H9 (cell line): ENCODE results near the gene IMPACT. TPM values are rescaled to one million over a fixed set of nuclear protein-coding genes. Genes with fewer than 3 reads are reported as not detected.

Experiments used
- DNase-seq: peaks from one replicate; pipeline ENCODE4 v3.0.0-alpha.2; 2017
- H2AFZ ChIP-seq: one replicate; pipeline ENCODE4 v1.6.1; 2013; ENCODE audit warnings: mild to moderate bottlenecking, low read length, control low read depth, moderate library complexity
- H2AK5ac ChIP-seq: 2 replicates; pipeline ENCODE4 v1.6.1; 2013; ENCODE audit warnings: low read length, control low read depth, mixed read lengths; ENCODE audit not compliant: insufficient read length
- H2BK120ac ChIP-seq: one replicate; pipeline ENCODE4 v1.6.1; 2013; ENCODE audit warnings: low read depth, mild to moderate bottlenecking, low read length, control low read depth, inconsistent platforms; ENCODE audit not compliant: poor library complexity, severe bottlenecking
- H2BK12ac ChIP-seq: 2 replicates; pipeline ENCODE4 v1.6.1; 2013; ENCODE audit warnings: low read length, control low read depth, mixed read lengths, low read depth; ENCODE audit not compliant: insufficient read length
- H2BK15ac ChIP-seq: 2 replicates; pipeline ENCODE4 v1.6.1; 2013; ENCODE audit warnings: low read depth, low read length, control low read depth
- H2BK20ac ChIP-seq: one replicate; pipeline ENCODE4 v1.6.1; 2013; ENCODE audit warnings: low read depth, mild to moderate bottlenecking, low read length, control low read depth, inconsistent platforms; ENCODE audit not compliant: poor library complexity, severe bottlenecking
- H2BK5ac ChIP-seq: 2 replicates; pipeline ENCODE4 v1.6.1; 2013; ENCODE audit warnings: low read length, control low read depth, mixed read lengths; ENCODE audit not compliant: insufficient read length
- H3K14ac ChIP-seq: 2 replicates; pipeline ENCODE4 v1.6.1; 2013; ENCODE audit warnings: low read length, control low read depth; ENCODE audit not compliant: insufficient read depth
- H3K18ac ChIP-seq: 2 replicates; pipeline ENCODE4 v1.6.1; 2013; ENCODE audit warnings: low read depth, mild to moderate bottlenecking, mixed read lengths, low read length, control low read depth; ENCODE audit not compliant: insufficient read length
- H3K23ac ChIP-seq: 2 replicates; pipeline ENCODE4 v1.6.1; 2013; ENCODE audit warnings: low read length, control low read depth, mixed read lengths, low read depth; ENCODE audit not compliant: insufficient read length
- H3K23me2 ChIP-seq: 2 replicates; pipeline ENCODE4 v1.6.1; 2013; ENCODE audit warnings: low read depth, mild to moderate bottlenecking, mixed read lengths, low read length, control low read depth; ENCODE audit not compliant: insufficient read length, poor library complexity, severe bottlenecking
- H3K27ac ChIP-seq: 2 replicates; pipeline ENCODE4 v1.5.1; 2013; ENCODE audit warnings: low read length, control low read depth, mixed read lengths, low read depth; ENCODE audit not compliant: insufficient read length
- H3K27me3 ChIP-seq: 2 replicates; pipeline ENCODE4 v1.6.1; 2013; ENCODE audit warnings: low read length, control low read depth, inconsistent platforms; ENCODE audit not compliant: insufficient read depth
- H3K4ac ChIP-seq: 2 replicates; pipeline ENCODE4 v1.6.1; 2013; ENCODE audit warnings: low read depth, mild to moderate bottlenecking, control low read depth, inconsistent platforms, low read length, moderate library complexity
- H3K4me1 ChIP-seq: 2 replicates; pipeline ENCODE4 v1.6.1; 2013; ENCODE audit warnings: low read length, control low read depth, inconsistent platforms; ENCODE audit not compliant: insufficient read depth
- H3K4me2 ChIP-seq: 2 replicates; pipeline ENCODE4 v1.6.1; 2013; ENCODE audit warnings: low read length, control low read depth, mixed read lengths; ENCODE audit not compliant: insufficient read length, insufficient read depth
- H3K56ac ChIP-seq: 2 replicates; pipeline ENCODE4 v1.6.1; 2013; ENCODE audit warnings: low read depth, mild to moderate bottlenecking, mixed read lengths, low read length, control low read depth; ENCODE audit not compliant: insufficient read length
- H3K79me1 ChIP-seq: 2 replicates; pipeline ENCODE4 v1.6.1; 2013; ENCODE audit warnings: low read depth, mild to moderate bottlenecking, moderate library complexity, low read length, control low read depth, inconsistent platforms; ENCODE audit not compliant: insufficient read depth, poor library complexity, severe bottlenecking
- H3K79me2 ChIP-seq: 2 replicates; pipeline ENCODE4 v1.6.1; 2013; ENCODE audit warnings: low read length, control low read depth, inconsistent platforms; ENCODE audit not compliant: insufficient read depth
- H3K9ac ChIP-seq: 2 replicates; pipeline ENCODE4 v1.6.1; 2013; ENCODE audit warnings: low read length, control low read depth, mixed read lengths; ENCODE audit not compliant: insufficient read length; ENCODE audit errors: extremely low read depth
- H3K9me3 ChIP-seq: one replicate; pipeline ENCODE4 v1.6.1; 2013; ENCODE audit warnings: low read depth, low read length, inconsistent platforms; ENCODE audit not compliant: control insufficient read depth
- H3T11ph ChIP-seq: one replicate; pipeline ENCODE4 v1.6.1; 2013; ENCODE audit warnings: mild to moderate bottlenecking, low read length, control low read depth, inconsistent platforms
- H4K20me1 ChIP-seq: one replicate; pipeline ENCODE4 v1.6.1; 2013; ENCODE audit not compliant: control insufficient read depth, insufficient read length, insufficient read depth
- H4K5ac ChIP-seq: 2 replicates; pipeline ENCODE4 v1.6.1; 2013; ENCODE audit warnings: low read depth, mild to moderate bottlenecking, mixed read lengths, low read length, control low read depth; ENCODE audit not compliant: insufficient read length
- H4K8ac ChIP-seq: replicated peaks from 2 replicates; pipeline ENCODE4 v1.6.1; 2013; ENCODE audit warnings: low read length, control low read depth, mixed read lengths, low read depth; ENCODE audit not compliant: insufficient read length
- H4K91ac ChIP-seq: 2 replicates; pipeline ENCODE4 v1.6.1; 2013; ENCODE audit warnings: low read depth, mild to moderate bottlenecking, moderate library complexity, mixed read lengths, low read length, control low read depth; ENCODE audit not compliant: insufficient read length
- H3K27ac Mint-ChIP-seq, 3 experiments: 2 replicates in 2 of 3; 3 replicates in 1 of 3; pipeline ENCODE4 v1.8.0; 2020 to 2021; ENCODE audit warnings: mixed read lengths in 3 of 3, mild to moderate bottlenecking in 1 of 3, moderate library complexity in 1 of 3
- H3K27me3 Mint-ChIP-seq: 2 replicates; pipeline ENCODE4 v1.8.0; 2021; ENCODE audit warnings: low read depth, mild to moderate bottlenecking, moderate library complexity, mixed read lengths
- H3K36me3 Mint-ChIP-seq, 3 experiments: 2 replicates in 2 of 3; 3 replicates in 1 of 3; pipeline ENCODE4 v1.8.0; 2020 to 2021; ENCODE audit warnings: low read depth in 3 of 3, mixed read lengths in 3 of 3; ENCODE audit not compliant: insufficient read depth in 1 of 3
- H3K4me1 Mint-ChIP-seq, 2 experiments: 2 replicates each; pipeline ENCODE4 v1.8.0; 2020; ENCODE audit warnings: mixed read lengths in 2 of 2
- H3K4me3 Mint-ChIP-seq, 2 experiments: 2 replicates in 1 of 2; 3 replicates in 1 of 2; pipeline ENCODE4 v1.8.0; 2020 to 2021; ENCODE audit warnings: mild to moderate bottlenecking in 2 of 2, mixed read lengths in 2 of 2, moderate library complexity in 1 of 2
- H3K9me3 Mint-ChIP-seq, 2 experiments: 2 replicates in 1 of 2; 3 replicates in 1 of 2; pipeline ENCODE4 v1.8.0; 2020; ENCODE audit warnings: mild to moderate bottlenecking in 2 of 2, mixed read lengths in 2 of 2, moderate library complexity in 1 of 2
- WGBS: extraction: QIAGEN DNeasy Blood & Tissue Kit; methylation state at CpG from one replicate; pipeline ENCODE4 v1.1.7; 2013; ENCODE audit warnings: missing lambda C conversion rate, low lambda C conversion rate, mixed read lengths; ENCODE audit not compliant: insufficient read length; ENCODE audit errors: extremely low coverage; 5-methylcytosine and 5-hydroxymethylcytosine counted together
- total RNA-seq: library from RNA; stranded (reverse); gene quantifications from 2 replicates; pipeline ENCODE4 v1.2.1, GENCODE V29; 2021
- TF ChIP-seq, protein P1 (sequence below): fragments of 200-600 bp; sonication (generic); conservative IDR thresholded peaks from 3 replicates; pipeline ENCODE4 v1.8.0; 2021; ENCODE audit warnings: antibody characterized with exemption, mild to moderate bottlenecking

The IMPACT gene
- total RNA-seq, 1 experiment from 2014 or later: 41.9 TPM

DNA sequence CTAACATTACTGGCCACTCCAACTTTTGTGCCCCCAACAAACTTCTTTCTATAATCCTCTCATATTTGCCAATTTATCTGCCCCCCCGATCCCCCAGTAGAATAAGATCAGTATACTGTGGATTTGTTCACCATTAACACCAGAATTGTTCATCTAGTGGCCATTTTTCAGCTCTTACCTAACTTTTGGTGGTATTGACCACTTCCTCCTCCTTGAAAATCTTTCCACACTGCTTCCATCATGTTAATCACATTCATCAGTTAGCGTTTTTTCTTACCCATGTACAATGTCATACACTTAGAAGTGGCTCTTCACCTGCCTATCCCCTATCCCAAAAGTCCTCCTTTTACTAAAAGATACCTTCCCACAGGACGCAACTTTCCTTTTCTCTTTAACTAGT is 6.1 kb downstream of the IMPACT start:
- Histone ChIP-seq H4K5ac (no peak overlapping the region), H3K9ac (no peak overlapping the region), H3K27ac (no peak overlapping the region), H2BK12ac (no peak overlapping the region), H2BK5ac (no peak overlapping the region), H3T11ph (no peak overlapping the region), H2AK5ac (no peak overlapping the region), H3K9me3 (no peaks in the 10 kb centered on the region), H3K4me2 (no peak overlapping the region), H2BK20ac (no peak overlapping the region), H3K79me1 (no peaks in the 10 kb centered on the region), H3K23me2 (no peaks in the 10 kb centered on the region), H3K4ac (no peak overlapping the region), H3K56ac (no peak overlapping the region), H4K91ac (no peak overlapping the region), H3K18ac (no peak overlapping the region), H3K27me3 (no peaks in the 10 kb centered on the region), H4K8ac (no peak overlapping the region), H3K23ac (no peak overlapping the region), H2BK15ac (no peak overlapping the region), H3K4me1 (no peaks in the 10 kb centered on the region), H3K79me2 (peaks cover 3% of the 10 kb centered on the region; the same call in 1 of the 2 replicates), H3K14ac (no peak overlapping the region), H2AFZ (no peak overlapping the region), H2BK120ac (no peak overlapping the region), H4K20me1 (no peaks in the 10 kb centered on the region)
- TF ChIP-seq, protein P1, sequence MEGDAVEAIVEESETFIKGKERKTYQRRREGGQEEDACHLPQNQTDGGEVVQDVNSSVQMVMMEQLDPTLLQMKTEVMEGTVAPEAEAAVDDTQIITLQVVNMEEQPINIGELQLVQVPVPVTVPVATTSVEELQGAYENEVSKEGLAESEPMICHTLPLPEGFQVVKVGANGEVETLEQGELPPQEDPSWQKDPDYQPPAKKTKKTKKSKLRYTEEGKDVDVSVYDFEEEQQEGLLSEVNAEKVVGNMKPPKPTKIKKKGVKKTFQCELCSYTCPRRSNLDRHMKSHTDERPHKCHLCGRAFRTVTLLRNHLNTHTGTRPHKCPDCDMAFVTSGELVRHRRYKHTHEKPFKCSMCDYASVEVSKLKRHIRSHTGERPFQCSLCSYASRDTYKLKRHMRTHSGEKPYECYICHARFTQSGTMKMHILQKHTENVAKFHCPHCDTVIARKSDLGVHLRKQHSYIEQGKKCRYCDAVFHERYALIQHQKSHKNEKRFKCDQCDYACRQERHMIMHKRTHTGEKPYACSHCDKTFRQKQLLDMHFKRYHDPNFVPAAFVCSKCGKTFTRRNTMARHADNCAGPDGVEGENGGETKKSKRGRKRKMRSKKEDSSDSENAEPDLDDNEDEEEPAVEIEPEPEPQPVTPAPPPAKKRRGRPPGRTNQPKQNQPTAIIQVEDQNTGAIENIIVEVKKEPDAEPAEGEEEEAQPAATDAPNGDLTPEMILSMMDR: no peak
- H3K4me3 Mint-ChIP-seq: no peak overlapping the region
- no CpG with 5 or more reads among the region's 3 CpGs for WGBS
- H3K27ac Mint-ChIP-seq: no peak overlapping the region
- no peak for DNase-seq
- H3K9me3 Mint-ChIP-seq: no peaks in the 10 kb centered on the region
- H3K36me3 Mint-ChIP-seq: peaks cover 18 to 59% (median 47%) of the 10 kb centered on the region in 3 experiments; a peak in 6 of 7 replicates
- H3K4me1 Mint-ChIP-seq: peaks cover 13 to 14% of the 10 kb centered on the region in 2 experiments
- no peaks in the 10 kb centered on the region for H3K27me3 Mint-ChIP-seq
